SK-N-SH (cell line): Measurements from ENCODE around the gene XRCC5. TPM values are rescaled to one million over a fixed set of nuclear protein-coding genes. Genes with fewer than 3 reads are reported as not detected.

Experiments used
- CTCF ChIA-PET: fragments of 300-600, 350-600 bp; formaldehyde crosslinking; extraction: SDS; loops from one replicate; lab custom pipeline; 2021; lab: Yijun Ruan, JAX
- POLR2A ChIA-PET: fragments of 350-600 bp; sonication (Branson Sonifier 250); formaldehyde crosslinking; extraction: SDS; loops from one replicate; lab custom pipeline; 2020; ENCODE audit warnings: antibody characterized with exemption, inconsistent platforms; lab: Yijun Ruan, JAX
- DNase-seq: peaks from one replicate; pipeline ENCODE4 v3.0.0; 2012
- H2AFZ ChIP-seq: fragments of 200-600 bp; sonication (generic); 2 replicates; pipeline ENCODE4 v1.8.1; 2016; ENCODE audit warnings: antibody characterized with exemption, mild to moderate bottlenecking, low read depth
- H3F3A ChIP-seq: fragments of 200-600 bp; sonication (generic); replicated peaks from 2 replicates; pipeline ENCODE3; 2016; ENCODE audit warnings: antibody characterized with exemption, mild to moderate bottlenecking; ENCODE audit not compliant: insufficient read depth
- H3K27ac ChIP-seq, 2 experiments: fragments of 200-500 bp in 1 of 2; fragments of 200-600 bp in 1 of 2; sonication (Bioruptor generic) in 1 of 2; sonication (generic), shearing (Covaris generic) in 1 of 2; 2 replicates each; pipeline versions ENCODE4 v1.5.1 to v1.6.1; 2014 to 2016; ENCODE audit warnings: low read depth in 2 of 2, inconsistent platforms in 1 of 2, low read length in 1 of 2, mild to moderate bottlenecking in 1 of 2, mixed read lengths in 1 of 2
- H3K27me3 ChIP-seq: fragments of 200-600 bp; sonication (generic), shearing (Covaris generic); 2 replicates; pipeline ENCODE4 v1.6.1; 2016; ENCODE audit warnings: mixed run types; ENCODE audit not compliant: insufficient read depth
- H3K36me3 ChIP-seq, 2 experiments: fragments of 200-500 bp in 1 of 2; fragments of 200-600 bp in 1 of 2; sonication (Bioruptor generic) in 1 of 2; sonication (generic) in 1 of 2; replicated peaks in 1 of 2; 2 replicates each; pipeline versions ENCODE3 to v1.5.1; 2014 to 2016; ENCODE audit warnings: low read length in 1 of 2, mild to moderate bottlenecking in 1 of 2; ENCODE audit not compliant: insufficient read depth in 2 of 2, control insufficient read depth in 1 of 2
- H3K4me1 ChIP-seq, 2 experiments: fragments of 200-500 bp in 1 of 2; fragments of 200-600 bp in 1 of 2; sonication (Bioruptor generic) in 1 of 2; sonication (generic), shearing (Covaris generic) in 1 of 2; 2 replicates each; pipeline versions ENCODE4 v1.5.1 to v1.6.1; 2014 to 2016; ENCODE audit warnings: low read depth in 1 of 2, low read length in 1 of 2, mixed run types in 1 of 2; ENCODE audit not compliant: insufficient read depth in 2 of 2, control insufficient read depth in 1 of 2
- H3K4me2 ChIP-seq: fragments of 200-600 bp; sonication (generic), shearing (Covaris generic); 2 replicates; pipeline ENCODE4 v1.6.1; 2017; ENCODE audit warnings: mixed run types
- H3K4me3 ChIP-seq, 2 experiments: fragments of 200-500 bp in 1 of 2; fragments of 200-600 bp in 1 of 2; sonication (Bioruptor generic) in 1 of 2; sonication (generic), shearing (Covaris generic) in 1 of 2; 2 replicates each; pipeline versions ENCODE4 v1.5.1 to v1.8.1; 2014 to 2016; ENCODE audit warnings: low read depth in 2 of 2, inconsistent platforms in 1 of 2, low read length in 1 of 2, mild to moderate bottlenecking in 1 of 2, mixed read lengths in 1 of 2, moderate library complexity in 1 of 2
- H3K79me2 ChIP-seq: fragments of 200-600 bp; sonication (generic); 2 replicates; pipeline ENCODE4 v1.8.1; 2017; ENCODE audit warnings: mild to moderate bottlenecking; ENCODE audit not compliant: insufficient read depth
- H3K9ac ChIP-seq: fragments of 200-600 bp; sonication (generic); 2 replicates; pipeline ENCODE4 v1.6.1; 2017; ENCODE audit warnings: mixed run types
- H3K9me2 ChIP-seq: fragments of 200-600 bp; sonication (generic); 2 replicates; pipeline ENCODE4 v1.6.1; 2017; ENCODE audit warnings: mixed run types
- H3K9me3 ChIP-seq: fragments of 200-600 bp; sonication (generic); 2 replicates; pipeline ENCODE4 v1.6.1; 2017; ENCODE audit warnings: mixed run types, mild to moderate bottlenecking, moderate library complexity
- H4K20me1 ChIP-seq: fragments of 200-600 bp; sonication (generic); 2 replicates; pipeline ENCODE4 v1.6.1; 2017; ENCODE audit warnings: mild to moderate bottlenecking, mixed run types; ENCODE audit not compliant: insufficient read depth
- EP300 ChIP-seq, 2 experiments: IDR thresholded peaks; 2 replicates each; pipeline versions ENCODE4 v1.4.0 to v1.6.1; 2012; ENCODE audit warnings: borderline replicate concordance in 1 of 2, low read depth in 1 of 2, low read length in 1 of 2
- EZH2phosphoT487 ChIP-seq: fragments of 200-600 bp; sonication (generic); IDR thresholded peaks from 2 replicates; pipeline ENCODE4 v1.6.1; 2017; ENCODE audit warnings: low read depth, mixed run types, mild to moderate bottlenecking, antibody characterized with exemption, moderate library complexity, borderline replicate concordance
- FOXJ3 ChIP-seq: sonication (generic); formaldehyde crosslinking; IDR thresholded peaks from 2 replicates; pipeline ENCODE4 v1.5.1; 2020; ENCODE audit warnings: mild to moderate bottlenecking, missing genetic modification reagents
- IRF3 ChIP-seq: fragments of 150-350 bp; IDR thresholded peaks from 2 replicates; pipeline ENCODE4 v1.6.1; 2016; ENCODE audit warnings: mild to moderate bottlenecking, low read depth, low read length
- MXI1 ChIP-seq: IDR thresholded peaks from 2 replicates; pipeline ENCODE4 v1.6.1; 2012; ENCODE audit warnings: mild to moderate bottlenecking, low read depth, low read length, improper control_type of control experiment
- POLR2AphosphoS5 ChIP-seq: IDR thresholded peaks from 2 replicates; pipeline ENCODE4 v1.6.1; 2012; ENCODE audit warnings: low read depth, low read length
- RFX5 ChIP-seq: IDR thresholded peaks from 2 replicates; pipeline ENCODE4 v1.6.1; 2012; ENCODE audit warnings: mild to moderate bottlenecking, improper control_type of control experiment, low read length
- RXRA ChIP-seq: IDR thresholded peaks from 2 replicates; pipeline ENCODE4 v1.4.0; 2012; ENCODE audit warnings: low read depth, mild to moderate bottlenecking, borderline replicate concordance
- SIN3A ChIP-seq: IDR thresholded peaks from 2 replicates; pipeline ENCODE4 v1.6.1; 2012; ENCODE audit warnings: low read depth, mild to moderate bottlenecking, low read length, moderate library complexity, borderline replicate concordance
- SMC3 ChIP-seq: IDR thresholded peaks from 2 replicates; pipeline ENCODE4 v1.6.1; 2012; ENCODE audit warnings: low read depth, low read length, improper control_type of control experiment
- TCF12 ChIP-seq: IDR thresholded peaks from 2 replicates; pipeline ENCODE4 v1.4.0; 2012
- TEAD4 ChIP-seq: IDR thresholded peaks from 2 replicates; pipeline ENCODE4 v1.4.0; 2012; ENCODE audit warnings: mild to moderate bottlenecking, borderline replicate concordance; ENCODE audit not compliant: insufficient read depth
- USF1 ChIP-seq: IDR thresholded peaks from 2 replicates; pipeline ENCODE4 v1.4.0; 2012; ENCODE audit warnings: low read depth, borderline replicate concordance
- USF2 ChIP-seq: fragments of 150-350 bp; IDR thresholded peaks from 2 replicates; pipeline ENCODE4 v1.6.1; 2017; ENCODE audit warnings: antibody characterized with exemption, low read length, low read depth, borderline replicate concordance
- WGBS: methylation state at CpG from one replicate; pipeline ENCODE4 v1.1.6; 2017; ENCODE audit warnings: low lambda C conversion rate; 5-methylcytosine and 5-hydroxymethylcytosine counted together
- polyA plus RNA-seq, 3 experiments: library from polyadenylated mRNA; depleted of rRNA; stranded (reverse); fragments of >200 nt; gene quantifications; 2 replicates each; pipeline ENCODE4 v1.2.3, GENCODE V29; 2012
- TF ChIP-seq, protein P1 (sequence below): IDR thresholded peaks from 2 replicates; pipeline ENCODE4 v1.6.1; 2012; ENCODE audit warnings: mild to moderate bottlenecking, low read depth, low read length, moderate library complexity
- TF ChIP-seq, protein P2 (sequence below): IDR thresholded peaks from 2 replicates; pipeline ENCODE4 v1.4.0; 2012; ENCODE audit warnings: low read depth, borderline replicate concordance

XRCC5 gene
- polyA plus RNA-seq, 1 of the 3 experiments (the other 2 are of a cell fraction): 125 TPM

- 39% methylated on average over 5 of the region's 5 CpGs for WGBS
- Histone ChIP-seq H3K4me2 (no peak overlapping the region), H3K36me3 (peaks cover 12 to 13% of the 10 kb centered on the region in 2 experiments), H3K9me3 (no peaks in the 10 kb centered on the region), H3K4me1 (peaks cover 0 to 4% of the 10 kb centered on the region in 2 experiments; a peak in 1 of 4 replicates), H3K4me3 (no peak overlapping the region), H3K27ac (peak overlapping the region in 1 of 2 experiments; percentile 15; a peak in 1 of 4 replicates), H3K27me3 (no peaks in the 10 kb centered on the region), H3K9me2 (no peaks in the 10 kb centered on the region), H3K79me2 (no peaks in the 10 kb centered on the region), H3F3A (no peaks in the 10 kb centered on the region), H2AFZ (no peak overlapping the region), H3K9ac (no peak overlapping the region), H4K20me1 (no peaks in the 10 kb centered on the region)
- no peak for DNase-seq
- POLR2A ChIA-PET: no interaction called here
- CTCF ChIA-PET: interaction anchor here (1.2 to 1.6 kb wide), 2 partner anchors 15 to 32 kb away, joined by 4 to 5 read pairs; partner anchors contain the start of genes PECR and TMEM169
- 0 out of 4 replicates have a peak, but pooled peaks of 1 of the 2 experiments have one; percentile 6 for TF ChIP-seq EP300 (IDR thresholded peaks at IDR 0.05; ENCODE audit: borderline replicate concordance in 1 of 2, low read depth in 1 of 2, low read length in 1 of 2)
- peak; percentile 39 for TF ChIP-seq TCF12
- TF ChIP-seq POLR2AphosphoS5: no peak
- TF ChIP-seq, all 33 proteins: peak for 2
Measured at GRCh38 chr2:216066230-216066629, 42.9 kb upstream of the XRCC5 start.

DNA sequence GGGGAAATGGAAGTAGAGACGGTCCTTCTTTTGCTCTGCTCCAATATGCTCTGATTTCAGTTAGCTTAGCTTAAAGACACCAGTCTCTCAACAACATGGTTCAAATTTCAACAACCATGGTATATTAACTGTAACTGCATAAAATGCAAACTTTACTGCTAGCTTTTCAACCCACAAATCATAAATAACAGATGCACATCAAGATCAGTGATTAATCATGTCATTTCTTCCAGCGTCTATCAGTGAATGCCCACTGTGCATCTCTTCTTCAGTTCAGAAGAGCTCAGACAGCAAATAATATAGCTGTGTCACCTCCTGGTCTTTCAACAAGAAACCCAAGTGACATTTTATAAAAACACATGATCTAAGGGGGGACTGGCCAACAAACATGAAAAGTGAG, 40.1 kb upstream of the XRCC5 start:
- DNase-seq: no peak
- 87% methylated on average over 2 of the region's 2 CpGs for WGBS
- Histone ChIP-seq H3K36me3 (peaks cover 8 to 18% of the 10 kb centered on the region in 2 experiments), H3K4me1 (peaks cover 0 to 4% of the 10 kb centered on the region in 2 experiments; a peak in 1 of 4 replicates), H3K4me2 (no peak overlapping the region), H3K79me2 (no peaks in the 10 kb centered on the region), H3K9me2 (no peaks in the 10 kb centered on the region), H3K9me3 (no peaks in the 10 kb centered on the region), H3K27me3 (no peaks in the 10 kb centered on the region), H3F3A (peaks cover 6% of the 10 kb centered on the region), H4K20me1 (no peaks in the 10 kb centered on the region), H3K27ac (no peak overlapping the region), H3K9ac (no peak overlapping the region), H2AFZ (no peak overlapping the region), H3K4me3 (no peak overlapping the region)
- ChIA-PET CTCF (interaction anchor here (0.6 to 2.1 kb wide), 6 partner anchors 10 to 53 kb away, joined by 3 to 8 read pairs (median 3); partner anchors contain the start of genes PECR and TMEM169), POLR2A (no interaction called here)
- no peak for TF ChIP-seq TCF12
- TF ChIP-seq, protein P1, sequence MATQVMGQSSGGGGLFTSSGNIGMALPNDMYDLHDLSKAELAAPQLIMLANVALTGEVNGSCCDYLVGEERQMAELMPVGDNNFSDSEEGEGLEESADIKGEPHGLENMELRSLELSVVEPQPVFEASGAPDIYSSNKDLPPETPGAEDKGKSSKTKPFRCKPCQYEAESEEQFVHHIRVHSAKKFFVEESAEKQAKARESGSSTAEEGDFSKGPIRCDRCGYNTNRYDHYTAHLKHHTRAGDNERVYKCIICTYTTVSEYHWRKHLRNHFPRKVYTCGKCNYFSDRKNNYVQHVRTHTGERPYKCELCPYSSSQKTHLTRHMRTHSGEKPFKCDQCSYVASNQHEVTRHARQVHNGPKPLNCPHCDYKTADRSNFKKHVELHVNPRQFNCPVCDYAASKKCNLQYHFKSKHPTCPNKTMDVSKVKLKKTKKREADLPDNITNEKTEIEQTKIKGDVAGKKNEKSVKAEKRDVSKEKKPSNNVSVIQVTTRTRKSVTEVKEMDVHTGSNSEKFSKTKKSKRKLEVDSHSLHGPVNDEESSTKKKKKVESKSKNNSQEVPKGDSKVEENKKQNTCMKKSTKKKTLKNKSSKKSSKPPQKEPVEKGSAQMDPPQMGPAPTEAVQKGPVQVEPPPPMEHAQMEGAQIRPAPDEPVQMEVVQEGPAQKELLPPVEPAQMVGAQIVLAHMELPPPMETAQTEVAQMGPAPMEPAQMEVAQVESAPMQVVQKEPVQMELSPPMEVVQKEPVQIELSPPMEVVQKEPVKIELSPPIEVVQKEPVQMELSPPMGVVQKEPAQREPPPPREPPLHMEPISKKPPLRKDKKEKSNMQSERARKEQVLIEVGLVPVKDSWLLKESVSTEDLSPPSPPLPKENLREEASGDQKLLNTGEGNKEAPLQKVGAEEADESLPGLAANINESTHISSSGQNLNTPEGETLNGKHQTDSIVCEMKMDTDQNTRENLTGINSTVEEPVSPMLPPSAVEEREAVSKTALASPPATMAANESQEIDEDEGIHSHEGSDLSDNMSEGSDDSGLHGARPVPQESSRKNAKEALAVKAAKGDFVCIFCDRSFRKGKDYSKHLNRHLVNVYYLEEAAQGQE: no peak
- TF ChIP-seq IRF3: no peak
- TF ChIP-seq, protein P2, sequence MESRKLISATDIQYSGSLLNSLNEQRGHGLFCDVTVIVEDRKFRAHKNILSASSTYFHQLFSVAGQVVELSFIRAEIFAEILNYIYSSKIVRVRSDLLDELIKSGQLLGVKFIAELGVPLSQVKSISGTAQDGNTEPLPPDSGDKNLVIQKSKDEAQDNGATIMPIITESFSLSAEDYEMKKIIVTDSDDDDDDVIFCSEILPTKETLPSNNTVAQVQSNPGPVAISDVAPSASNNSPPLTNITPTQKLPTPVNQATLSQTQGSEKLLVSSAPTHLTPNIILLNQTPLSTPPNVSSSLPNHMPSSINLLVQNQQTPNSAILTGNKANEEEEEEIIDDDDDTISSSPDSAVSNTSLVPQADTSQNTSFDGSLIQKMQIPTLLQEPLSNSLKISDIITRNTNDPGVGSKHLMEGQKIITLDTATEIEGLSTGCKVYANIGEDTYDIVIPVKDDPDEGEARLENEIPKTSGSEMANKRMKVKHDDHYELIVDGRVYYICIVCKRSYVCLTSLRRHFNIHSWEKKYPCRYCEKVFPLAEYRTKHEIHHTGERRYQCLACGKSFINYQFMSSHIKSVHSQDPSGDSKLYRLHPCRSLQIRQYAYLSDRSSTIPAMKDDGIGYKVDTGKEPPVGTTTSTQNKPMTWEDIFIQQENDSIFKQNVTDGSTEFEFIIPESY: no peak
- TF ChIP-seq MXI1: no peak
- no peak for TF ChIP-seq RXRA
- TF ChIP-seq USF1: no peak
- TF ChIP-seq TEAD4: no peak
- TF ChIP-seq EZH2phosphoT487: no peak
- TF ChIP-seq RFX5: no peak
- no peak for TF ChIP-seq USF2
- TF ChIP-seq SIN3A: no peak
- TF ChIP-seq FOXJ3 (CRISPR knock-in tag): no peak
- TF ChIP-seq SMC3: no peak
